ENCODE measurements around the gene HS6ST2.

DNA sequence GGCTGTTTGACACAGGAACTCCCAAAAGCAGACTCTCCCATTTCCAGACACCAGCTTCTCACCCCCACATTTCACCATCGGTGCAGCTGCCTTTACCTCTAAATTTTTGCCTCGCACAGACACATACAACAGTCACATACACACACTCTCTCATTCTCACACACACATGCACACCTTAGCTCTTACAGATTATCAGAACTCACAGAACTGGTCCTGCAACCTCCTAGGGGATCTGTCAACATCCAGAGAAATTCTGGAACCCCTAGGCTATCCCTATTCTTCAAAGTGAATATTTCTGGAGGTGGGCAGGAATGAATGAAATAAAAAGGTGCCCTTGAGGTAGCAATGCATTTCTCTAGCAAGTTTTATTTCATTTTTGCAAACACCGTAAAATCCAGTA is 4.1 kb downstream of the HS6ST2 start:
- TF ChIP-seq, protein P1, sequence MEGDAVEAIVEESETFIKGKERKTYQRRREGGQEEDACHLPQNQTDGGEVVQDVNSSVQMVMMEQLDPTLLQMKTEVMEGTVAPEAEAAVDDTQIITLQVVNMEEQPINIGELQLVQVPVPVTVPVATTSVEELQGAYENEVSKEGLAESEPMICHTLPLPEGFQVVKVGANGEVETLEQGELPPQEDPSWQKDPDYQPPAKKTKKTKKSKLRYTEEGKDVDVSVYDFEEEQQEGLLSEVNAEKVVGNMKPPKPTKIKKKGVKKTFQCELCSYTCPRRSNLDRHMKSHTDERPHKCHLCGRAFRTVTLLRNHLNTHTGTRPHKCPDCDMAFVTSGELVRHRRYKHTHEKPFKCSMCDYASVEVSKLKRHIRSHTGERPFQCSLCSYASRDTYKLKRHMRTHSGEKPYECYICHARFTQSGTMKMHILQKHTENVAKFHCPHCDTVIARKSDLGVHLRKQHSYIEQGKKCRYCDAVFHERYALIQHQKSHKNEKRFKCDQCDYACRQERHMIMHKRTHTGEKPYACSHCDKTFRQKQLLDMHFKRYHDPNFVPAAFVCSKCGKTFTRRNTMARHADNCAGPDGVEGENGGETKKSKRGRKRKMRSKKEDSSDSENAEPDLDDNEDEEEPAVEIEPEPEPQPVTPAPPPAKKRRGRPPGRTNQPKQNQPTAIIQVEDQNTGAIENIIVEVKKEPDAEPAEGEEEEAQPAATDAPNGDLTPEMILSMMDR (IDR thresholded peaks at IDR 0.05; ENCODE audit: low read depth, low read length, missing input control): no peak
- TF ChIP-seq, protein P2, sequence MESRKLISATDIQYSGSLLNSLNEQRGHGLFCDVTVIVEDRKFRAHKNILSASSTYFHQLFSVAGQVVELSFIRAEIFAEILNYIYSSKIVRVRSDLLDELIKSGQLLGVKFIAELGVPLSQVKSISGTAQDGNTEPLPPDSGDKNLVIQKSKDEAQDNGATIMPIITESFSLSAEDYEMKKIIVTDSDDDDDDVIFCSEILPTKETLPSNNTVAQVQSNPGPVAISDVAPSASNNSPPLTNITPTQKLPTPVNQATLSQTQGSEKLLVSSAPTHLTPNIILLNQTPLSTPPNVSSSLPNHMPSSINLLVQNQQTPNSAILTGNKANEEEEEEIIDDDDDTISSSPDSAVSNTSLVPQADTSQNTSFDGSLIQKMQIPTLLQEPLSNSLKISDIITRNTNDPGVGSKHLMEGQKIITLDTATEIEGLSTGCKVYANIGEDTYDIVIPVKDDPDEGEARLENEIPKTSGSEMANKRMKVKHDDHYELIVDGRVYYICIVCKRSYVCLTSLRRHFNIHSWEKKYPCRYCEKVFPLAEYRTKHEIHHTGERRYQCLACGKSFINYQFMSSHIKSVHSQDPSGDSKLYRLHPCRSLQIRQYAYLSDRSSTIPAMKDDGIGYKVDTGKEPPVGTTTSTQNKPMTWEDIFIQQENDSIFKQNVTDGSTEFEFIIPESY (IDR thresholded peaks at IDR 0.05): no peak
